Central memory CD8-positive, alpha-beta T cell (primary cell): Measurements from ENCODE around the gene OR51A2.
"Not testable (repeated sequence)": the region's sequence is repeated elsewhere in the genome, so short reads cannot be mapped to it uniquely, and the experiment has no call there.

Experiments used
- ATAC-seq: fragments of 150-1000 bp; cut with Tn5 transposase; replicated peaks from 2 replicates; pipeline ENCODE4 v1.10.0; 2022; ENCODE audit warnings: mild to moderate bottlenecking, moderate FRiP score, moderate number of reproducible peaks; ENCODE audit not compliant: poor library complexity, severe bottlenecking; ENCODE audit errors: extremely low read depth
- DNase-seq, 2 donors: peaks; one replicate each; pipeline ENCODE4 v3.0.0; 2021; ENCODE audit warnings: low spot score in 2 of 2
- H3K27ac Mint-ChIP-seq: one replicate; pipeline ENCODE4 v1.8.0; 2022; ENCODE audit warnings: low read depth, mild to moderate bottlenecking, moderate library complexity, mixed read lengths
- H3K27me3 Mint-ChIP-seq: one replicate; pipeline ENCODE4 v1.8.0; 2022; ENCODE audit warnings: mixed read lengths
- H3K36me3 Mint-ChIP-seq: one replicate; pipeline ENCODE4 v1.8.0; 2022; ENCODE audit warnings: mild to moderate bottlenecking, moderate library complexity, mixed read lengths; ENCODE audit not compliant: insufficient read depth
- H3K4me1 Mint-ChIP-seq: one replicate; pipeline ENCODE4 v1.8.0; 2022; ENCODE audit warnings: mixed read lengths
- H3K4me3 Mint-ChIP-seq: one replicate; pipeline ENCODE4 v1.8.0; 2022; ENCODE audit warnings: mild to moderate bottlenecking, moderate library complexity, mixed read lengths
- H3K9me3 Mint-ChIP-seq: one replicate; pipeline ENCODE4 v1.8.0; 2022; ENCODE audit warnings: mixed read lengths

The OR51A2 gene, protein sequence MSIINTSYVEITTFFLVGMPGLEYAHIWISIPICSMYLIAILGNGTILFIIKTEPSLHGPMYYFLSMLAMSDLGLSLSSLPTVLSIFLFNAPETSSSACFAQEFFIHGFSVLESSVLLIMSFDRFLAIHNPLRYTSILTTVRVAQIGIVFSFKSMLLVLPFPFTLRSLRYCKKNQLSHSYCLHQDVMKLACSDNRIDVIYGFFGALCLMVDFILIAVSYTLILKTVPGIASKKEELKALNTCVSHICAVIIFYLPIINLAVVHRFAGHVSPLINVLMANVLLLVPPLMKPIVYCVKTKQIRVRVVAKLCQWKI

DNA sequence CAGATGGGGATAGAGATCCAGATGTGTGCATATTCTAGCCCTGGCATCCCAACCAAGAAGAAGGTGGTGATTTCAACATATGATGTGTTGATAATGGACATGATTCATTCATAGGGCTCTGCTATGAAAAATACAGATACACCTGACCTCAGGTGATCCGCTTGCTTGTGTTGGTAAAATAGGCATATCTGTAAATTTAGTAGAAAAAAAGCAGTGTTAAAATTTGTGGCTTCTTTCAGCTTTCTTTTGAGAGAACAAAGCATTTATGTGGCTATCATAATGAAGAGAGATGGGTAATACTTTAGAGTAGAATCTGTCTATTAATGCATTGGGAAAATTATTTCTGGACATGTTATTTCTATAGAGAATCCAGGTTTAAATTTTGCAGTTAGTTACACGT lies at the start of gene OR51A2:
TSS of gene OR51A2 (minus strand) at position 101 of the 400 bp plus-strand sequence. CDS start at position 101, 0 bp downstream.
- H3K4me1 Mint-ChIP-seq, H3K36me3 Mint-ChIP-seq, DNase-seq, ATAC-seq, H3K4me3 Mint-ChIP-seq, H3K27ac Mint-ChIP-seq, H3K27me3 Mint-ChIP-seq, H3K9me3 Mint-ChIP-seq: not testable (repeated sequence)

DNA sequence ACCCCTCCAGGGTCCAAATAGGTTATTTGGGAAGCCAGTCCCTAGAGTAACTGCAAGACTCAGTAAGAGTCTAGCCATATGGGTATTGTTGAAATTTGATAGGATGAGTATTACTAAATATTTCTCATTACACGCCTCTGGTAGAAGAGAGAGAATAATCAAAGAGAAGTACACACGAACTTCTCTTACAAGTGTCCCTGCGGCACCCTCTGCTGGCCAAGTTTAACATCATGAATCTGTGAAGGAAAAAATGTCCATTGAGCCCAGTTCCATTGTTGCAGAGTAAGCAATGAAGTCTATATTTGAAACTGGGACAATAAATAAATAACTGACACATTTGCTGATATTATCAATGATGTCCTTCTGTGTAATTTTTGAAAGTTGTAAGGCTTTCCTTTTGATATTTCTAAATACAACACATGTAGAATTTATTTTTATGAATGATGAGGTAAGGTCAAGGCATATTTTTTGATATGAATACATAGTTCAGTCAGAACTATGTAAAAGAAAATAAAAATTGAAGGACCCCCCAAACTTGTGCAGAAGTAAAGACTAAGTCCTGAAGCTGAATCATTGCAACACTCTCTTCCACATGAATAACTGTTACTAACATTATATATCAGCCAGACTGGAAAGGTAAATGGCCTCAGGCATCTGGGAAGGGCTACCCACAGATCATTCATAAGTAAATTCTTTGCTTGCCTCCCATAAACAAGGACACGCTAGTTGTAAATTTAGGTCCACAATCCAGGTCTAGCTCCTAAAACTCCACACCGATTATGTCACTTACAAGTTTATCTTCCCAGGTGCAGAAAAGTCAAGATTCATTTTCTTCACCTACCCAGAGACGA lies 49.1 kb upstream of the OR51A2 start:
- DNase-seq (no peak), ATAC-seq (no peak)
- no peaks in the 10 kb centered on the region for H3K9me3 Mint-ChIP-seq
- no peaks in the 10 kb centered on the region for H3K36me3 Mint-ChIP-seq
- H3K4me1 Mint-ChIP-seq, result no peaks in the 10 kb centered on the region
- no peak overlapping the region for H3K27ac Mint-ChIP-seq
- no peak overlapping the region for H3K4me3 Mint-ChIP-seq
- no peaks in the 10 kb centered on the region for H3K27me3 Mint-ChIP-seq

DNA sequence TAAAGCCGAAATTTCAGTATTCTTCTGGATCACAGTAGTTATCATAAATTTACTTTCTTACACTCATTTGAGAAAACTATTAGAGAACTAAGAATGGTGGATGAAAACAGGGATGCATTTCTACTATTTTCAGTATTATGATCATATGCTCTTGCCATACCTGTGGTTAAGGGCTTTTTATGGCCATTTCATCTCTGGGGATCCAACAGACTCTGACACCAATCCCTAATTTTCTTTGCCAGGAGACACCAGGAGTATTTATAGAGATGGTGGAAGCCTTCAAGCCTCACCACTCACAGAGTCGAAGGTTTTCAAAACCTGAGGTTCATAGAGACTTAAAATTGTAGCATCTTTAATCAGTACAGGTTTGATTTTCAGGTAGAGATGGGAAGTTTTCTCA lies 39.0 kb upstream of the OR51A2 start, which contains the start of gene OR51L1:
TSS of gene OR51L1 (plus strand) at position 301 of the 400 bp plus-strand sequence. CDS start 4,132 bp downstream, outside the sequence.
- Mint-ChIP-seq H3K4me3 (no peak within 1 kb of the TSS), H3K9me3 (no peaks in the 10 kb centered on the region), H3K36me3 (no peaks in the 10 kb centered on the region), H3K4me1 (no peaks in the 10 kb centered on the region), H3K27me3 (peaks cover 9% of the 10 kb centered on the region), H3K27ac (no peak within 1 kb of the TSS)
- no peak for ATAC-seq
- DNase-seq, result no peak

DNA sequence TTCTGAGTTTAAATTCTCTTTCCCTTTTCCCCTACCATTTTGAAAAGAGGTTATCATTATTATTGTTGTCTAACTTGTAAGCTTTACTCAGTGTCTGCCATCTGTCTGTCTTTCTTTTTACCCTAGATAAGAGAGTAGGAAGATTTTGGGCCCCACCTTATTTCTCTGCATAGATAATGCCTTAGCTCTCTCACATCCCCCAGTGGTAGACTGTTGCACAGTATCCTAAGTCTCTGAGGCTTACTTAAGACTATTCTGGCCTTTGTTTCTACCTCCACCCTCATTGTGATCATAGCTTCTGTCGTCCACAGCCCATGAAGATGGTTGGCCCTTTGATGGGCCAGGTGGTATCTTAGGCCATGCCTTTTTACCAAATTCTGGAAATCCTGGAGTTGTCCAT lies 35.5 kb upstream of the OR51A2 start:
- Mint-ChIP-seq H3K4me3 (no peak overlapping the region), H3K27me3 (peaks cover 13% of the 10 kb centered on the region), H3K4me1 (no peaks in the 10 kb centered on the region), H3K36me3 (no peaks in the 10 kb centered on the region), H3K9me3 (no peaks in the 10 kb centered on the region), H3K27ac (no peak overlapping the region)
- DNase-seq (no peak), ATAC-seq (no peak)

DNA sequence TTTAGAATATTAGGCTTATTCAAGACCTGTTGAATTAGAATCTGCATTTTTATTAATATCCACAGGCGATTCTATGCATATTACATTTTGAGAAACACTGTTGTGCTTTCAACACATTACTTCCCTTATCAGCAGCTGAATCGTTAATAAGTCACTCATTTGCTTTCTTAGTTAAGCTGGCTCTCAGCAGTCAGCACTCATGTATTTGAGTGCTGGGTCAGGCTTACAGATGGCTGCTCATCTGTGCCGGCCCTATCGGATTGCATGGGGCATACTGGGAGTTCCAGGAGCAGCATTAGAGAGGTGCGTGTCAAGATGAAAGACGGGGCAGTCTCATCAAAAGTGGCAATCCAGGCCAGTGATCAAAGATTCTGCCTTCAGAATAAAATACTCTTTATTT lies 28.3 kb upstream of the OR51A2 start:
- DNase-seq (no peak), ATAC-seq (no peak)
- H3K9me3 Mint-ChIP-seq, result no peaks in the 10 kb centered on the region
- H3K4me3 Mint-ChIP-seq, result no peak overlapping the region
- no peaks in the 10 kb centered on the region for H3K36me3 Mint-ChIP-seq
- H3K27ac Mint-ChIP-seq, result no peak overlapping the region
- no peaks in the 10 kb centered on the region for H3K27me3 Mint-ChIP-seq
- H3K4me1 Mint-ChIP-seq, result no peaks in the 10 kb centered on the region

DNA sequence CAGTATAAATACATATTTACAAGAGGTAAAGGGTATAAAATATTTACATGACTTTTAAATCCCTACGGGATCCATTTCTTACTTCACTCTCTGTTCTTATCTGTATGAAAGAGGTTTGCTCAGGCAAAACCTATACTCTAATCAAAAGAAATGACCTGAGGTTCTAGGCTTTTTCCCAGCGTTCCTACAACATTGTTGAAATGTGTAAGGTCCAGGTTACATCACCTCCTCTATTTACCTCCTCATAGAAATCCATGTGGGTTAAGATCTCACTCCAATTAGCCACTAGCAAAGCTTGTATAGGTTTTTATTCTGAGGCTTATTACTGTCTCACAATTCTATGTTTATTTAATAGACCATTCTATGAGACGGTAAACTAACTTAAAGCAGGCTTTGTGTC lies 27.2 kb upstream of the OR51A2 start:
- ATAC-seq, result no peak
- Mint-ChIP-seq H3K4me1 (no peaks in the 10 kb centered on the region), H3K9me3 (peaks cover 5% of the 10 kb centered on the region), H3K27ac (no peak overlapping the region), H3K4me3 (no peak overlapping the region), H3K27me3 (no peaks in the 10 kb centered on the region), H3K36me3 (no peaks in the 10 kb centered on the region)
- no peak for DNase-seq

DNA sequence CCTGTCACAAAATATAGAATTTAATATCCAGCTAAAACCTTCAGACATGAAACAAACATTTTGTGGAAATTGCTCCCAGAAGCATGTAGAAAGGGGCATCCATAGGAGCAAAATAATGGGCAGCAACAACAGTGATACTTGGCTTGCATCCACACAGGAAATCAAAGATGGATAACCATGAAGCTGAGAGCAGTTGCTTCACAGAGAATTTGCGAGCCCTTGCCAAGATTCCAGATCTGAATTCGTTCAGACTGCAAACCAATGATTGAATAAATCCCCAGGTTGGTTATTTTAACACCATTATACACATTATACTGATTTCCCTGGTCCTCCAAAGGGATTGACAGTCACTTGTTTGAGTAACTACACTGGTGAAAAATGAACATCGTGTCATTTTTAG lies 23.5 kb upstream of the OR51A2 start:
- H3K27me3 Mint-ChIP-seq, result no peaks in the 10 kb centered on the region
- H3K4me3 Mint-ChIP-seq, result no peak overlapping the region
- H3K36me3 Mint-ChIP-seq, result no peaks in the 10 kb centered on the region
- no peaks in the 10 kb centered on the region for H3K4me1 Mint-ChIP-seq
- no peak overlapping the region for H3K27ac Mint-ChIP-seq
- ATAC-seq (no peak), DNase-seq (no peak)
- H3K9me3 Mint-ChIP-seq, result peaks cover 6% of the 10 kb centered on the region

DNA sequence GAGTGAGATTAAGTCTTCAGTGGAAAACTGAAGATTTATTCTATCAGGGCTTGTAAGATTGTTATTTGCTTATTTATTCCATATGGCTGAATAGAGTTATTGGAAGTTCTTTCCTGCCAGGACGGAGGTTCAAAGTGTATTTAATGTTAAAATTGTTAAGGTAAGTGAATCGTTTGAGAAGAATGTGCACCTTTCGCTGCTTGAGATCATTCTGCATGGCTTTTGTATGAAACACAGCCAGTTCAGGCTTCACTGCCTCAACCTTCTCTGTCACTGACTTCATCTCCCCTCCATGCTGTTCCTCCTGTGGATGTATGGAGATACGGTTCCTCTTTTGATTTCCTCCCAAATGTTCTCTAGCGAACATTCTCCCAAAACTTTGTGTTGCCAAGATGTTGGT lies 19.9 kb upstream of the OR51A2 start:
- no peak overlapping the region for H3K27ac Mint-ChIP-seq
- no peaks in the 10 kb centered on the region for H3K4me1 Mint-ChIP-seq
- H3K27me3 Mint-ChIP-seq, result no peaks in the 10 kb centered on the region
- DNase-seq (no peak), ATAC-seq (no peak)
- H3K4me3 Mint-ChIP-seq, result no peak overlapping the region
- H3K9me3 Mint-ChIP-seq, result peaks cover 6% of the 10 kb centered on the region
- no peaks in the 10 kb centered on the region for H3K36me3 Mint-ChIP-seq

DNA sequence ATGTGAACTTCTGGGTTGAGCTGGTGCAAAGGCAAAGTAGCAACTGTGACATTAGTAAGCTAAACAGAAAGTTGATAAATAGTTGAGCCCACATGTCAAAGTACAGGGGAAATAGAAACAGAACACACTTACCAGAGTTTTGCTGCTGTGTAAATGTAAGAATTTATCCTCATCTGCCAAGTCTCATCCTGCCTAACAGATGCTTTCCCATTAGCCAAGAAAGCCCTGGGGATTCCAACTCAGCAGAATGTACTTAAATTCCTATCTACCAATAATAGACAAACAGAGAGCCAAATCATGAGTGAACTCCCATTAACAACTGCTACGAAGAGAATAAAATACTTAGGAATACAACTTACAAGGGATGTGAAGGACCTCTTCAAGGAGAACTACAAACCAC lies 7.3 kb upstream of the OR51A2 start:
- Mint-ChIP-seq H3K27me3 (peaks cover 9% of the 10 kb centered on the region), H3K4me3 (no peak overlapping the region), H3K4me1 (no peaks in the 10 kb centered on the region), H3K36me3 (no peaks in the 10 kb centered on the region), H3K9me3 (no peaks in the 10 kb centered on the region), H3K27ac (no peak overlapping the region)
- DNase-seq, result no peak
- ATAC-seq, result no peak

DNA sequence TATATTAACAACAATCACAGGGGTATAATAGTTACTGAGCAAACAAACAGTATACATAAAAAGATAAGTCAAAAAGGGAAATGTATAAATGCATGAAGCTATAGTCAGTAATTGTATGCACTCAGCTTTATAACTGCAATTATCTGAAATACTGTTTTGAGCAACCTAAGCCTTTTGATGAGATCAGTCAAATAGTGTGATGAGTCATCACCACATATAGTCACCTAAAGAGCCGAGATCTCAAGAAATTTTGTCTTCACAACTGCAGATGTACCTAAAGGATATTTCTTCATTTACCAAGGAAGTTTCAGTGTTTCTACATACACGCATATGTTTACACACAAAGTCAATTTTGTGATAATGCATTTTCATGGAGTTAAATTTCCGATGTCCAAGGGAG lies 5.4 kb upstream of the OR51A2 start:
- no peaks in the 10 kb centered on the region for H3K4me1 Mint-ChIP-seq
- H3K27ac Mint-ChIP-seq, result no peak overlapping the region
- H3K27me3 Mint-ChIP-seq, result peaks cover 4% of the 10 kb centered on the region
- no peak for ATAC-seq
- H3K4me3 Mint-ChIP-seq, result no peak overlapping the region
- H3K9me3 Mint-ChIP-seq, result no peaks in the 10 kb centered on the region
- DNase-seq, result no peak
- H3K36me3 Mint-ChIP-seq, result no peaks in the 10 kb centered on the region

DNA sequence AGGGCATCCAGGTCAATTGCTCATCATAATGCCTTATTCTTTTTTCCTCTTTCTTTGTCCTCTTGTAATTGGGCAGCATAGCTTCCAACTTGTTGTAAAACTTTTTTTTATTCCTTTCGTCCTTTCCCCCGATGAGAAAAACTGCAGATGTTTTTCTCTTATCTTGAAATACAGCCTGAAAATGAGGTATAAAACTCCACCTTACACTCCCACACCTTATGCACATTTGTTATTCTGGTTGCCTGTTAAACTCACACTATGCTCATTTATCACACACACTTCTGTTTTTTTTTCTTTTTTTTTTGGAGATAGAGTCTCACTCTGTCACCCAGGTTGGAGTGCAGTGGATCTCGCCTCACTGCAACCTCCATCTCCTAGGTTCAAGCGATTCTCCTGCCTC lies 1.9 kb upstream of the OR51A2 start:
- Mint-ChIP-seq H3K4me1 (no peaks in the 10 kb centered on the region), H3K27me3 (no peaks in the 10 kb centered on the region), H3K4me3 (no peak overlapping the region), H3K27ac (no peak overlapping the region), H3K36me3 (no peaks in the 10 kb centered on the region), H3K9me3 (no peaks in the 10 kb centered on the region)
- ATAC-seq (no peak), DNase-seq (no peak)

DNA sequence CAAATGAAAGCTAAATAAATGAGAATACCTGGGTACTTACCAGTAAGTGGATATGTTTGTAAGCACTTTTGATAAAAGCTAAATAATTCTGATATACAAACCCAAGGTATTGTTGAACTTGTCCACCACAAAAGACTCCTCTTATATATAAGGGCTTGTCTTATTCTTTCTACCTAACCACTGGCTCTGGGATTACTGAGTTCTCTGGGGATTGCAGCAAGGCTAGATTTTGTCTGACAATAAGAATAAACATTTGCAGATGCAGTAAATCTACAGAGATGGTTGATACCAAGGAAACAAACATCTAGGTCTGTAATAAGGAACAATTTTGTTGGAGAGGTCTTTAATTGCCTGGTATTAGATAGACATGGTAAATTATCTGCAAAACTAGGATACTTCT lies 8.0 kb downstream of the OR51A2 start, which contains the start of gene OR51A4:
TSS of gene OR51A4 (minus strand) at position 101 of the 400 bp plus-strand sequence. CDS start 505 bp downstream, outside the sequence.
- no peaks in the 10 kb centered on the region for H3K4me1 Mint-ChIP-seq
- no peaks in the 10 kb centered on the region for H3K9me3 Mint-ChIP-seq
- no peak within 1 kb of the TSS for H3K27ac Mint-ChIP-seq
- H3K4me3 Mint-ChIP-seq, result no peak within 1 kb of the TSS
- ATAC-seq (no peak), DNase-seq (no peak)
- no peaks in the 10 kb centered on the region for H3K27me3 Mint-ChIP-seq
- no peaks in the 10 kb centered on the region for H3K36me3 Mint-ChIP-seq

DNA sequence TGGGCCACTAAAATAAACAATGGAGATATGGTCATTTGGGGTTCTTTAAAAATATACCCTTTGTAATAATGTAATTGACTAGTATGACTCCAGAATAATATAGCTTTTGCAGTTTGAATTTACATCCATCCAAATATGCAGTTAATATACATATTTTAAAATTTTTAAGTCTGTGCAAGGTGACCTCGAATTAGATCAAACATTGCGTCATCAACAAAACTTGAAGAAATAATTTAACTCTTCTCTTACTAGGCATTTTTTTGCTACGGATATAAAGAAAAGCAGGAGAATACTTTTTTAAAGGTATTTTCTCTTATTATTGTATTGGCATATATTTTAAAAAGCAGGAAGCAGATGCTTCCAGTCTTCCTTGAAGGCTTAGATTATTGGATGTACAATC lies 18.8 kb downstream of the OR51A2 start:
- ATAC-seq, result no peak
- peaks cover 11% of the 10 kb centered on the region for H3K27me3 Mint-ChIP-seq
- no peak overlapping the region for H3K27ac Mint-ChIP-seq
- H3K9me3 Mint-ChIP-seq, result peaks cover 7% of the 10 kb centered on the region
- no peak overlapping the region for H3K4me3 Mint-ChIP-seq
- no peak for DNase-seq
- no peaks in the 10 kb centered on the region for H3K4me1 Mint-ChIP-seq
- H3K36me3 Mint-ChIP-seq, result peaks cover 3% of the 10 kb centered on the region
